Measurements from ENCODE around the gene MRPS26. TPM values are rescaled to one million over a fixed set of nuclear protein-coding genes. Genes with fewer than 3 reads are reported as not detected.

MRPS26 gene
- total and polyA plus RNA-seq, 2 of the 13 experiments (the other 11 are each of a cell fraction or from before 2014, with no cell fraction given): 89.8 to 187 TPM

DNA sequence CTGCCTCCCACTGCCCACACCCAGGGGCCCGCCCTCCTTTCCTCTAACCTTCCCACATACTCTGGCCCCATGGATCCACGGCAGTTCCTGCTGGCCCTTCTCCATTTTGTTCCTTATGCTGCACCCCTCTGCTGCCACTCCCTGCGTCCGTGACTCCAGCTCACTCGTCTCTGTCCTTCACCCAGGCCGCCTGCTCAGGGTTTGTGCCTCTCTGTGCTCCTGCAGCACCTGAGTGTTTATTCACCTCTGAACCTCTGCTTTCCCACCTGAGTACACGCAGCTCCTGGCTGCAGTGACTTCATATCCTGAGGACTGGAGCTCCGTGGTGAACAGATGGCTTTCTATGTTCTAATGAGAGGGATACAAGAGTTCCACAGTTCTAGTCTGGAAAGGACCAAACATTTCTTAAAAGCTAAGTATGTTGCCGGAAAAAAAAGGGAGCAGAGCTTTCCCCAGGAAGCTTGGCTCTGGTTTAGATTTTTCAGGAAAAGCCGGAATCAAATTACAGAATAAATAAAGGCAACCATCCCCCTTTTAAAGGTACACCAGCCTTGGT lies 3.9 kb upstream of the MRPS26 start:
- ATAC-seq: no peak
- H3K36me3 ChIP-seq (replicated peaks in 1 of 2; ENCODE audit: control insufficient read depth in 1 of 2, insufficient read depth in 2 of 2, low read length in 2 of 2): peaks cover 22 to 34% of the 10 kb centered on the region in 2 experiments
- no peak overlapping the region for H3K9ac ChIP-seq (ENCODE audit: insufficient read depth, low read depth, low read length)
- H3K9me3 ChIP-seq (ENCODE audit: low read length): no peaks in the 10 kb centered on the region
- no peak overlapping the region for H3K27ac ChIP-seq (ENCODE audit: extremely low read length, insufficient read depth, low read length)
- H3K4me2 ChIP-seq (ENCODE audit: low read depth, low read length): 0 out of 2 replicates have a peak overlapping the region, but pooled peaks have one; percentile 14
- DNase-seq (ENCODE audit: low spot score): no peak
- CTCF ChIA-PET (ENCODE audit: low intra/inter-chr PET ratio, low total read pairs): no interaction called here
- no peaks in the 10 kb centered on the region; a peak in 1 of 5 replicates for H3K27me3 ChIP-seq (ENCODE audit: control insufficient read depth in 1 of 2, insufficient read depth in 2 of 2, low read length in 2 of 2)
- peaks cover 25% of the 10 kb centered on the region for H3K4me1 ChIP-seq (ENCODE audit: insufficient read depth, low read length)
- H2AFZ ChIP-seq (ENCODE audit: low read length): no peak overlapping the region
- BruUV-seq (replicated peaks): no TSS peak
- peaks cover 8% of the 10 kb centered on the region for H3K79me2 ChIP-seq (ENCODE audit: insufficient read depth, low read length)
- WGBS (ENCODE audit: low lambda C conversion rate): 66% methylated on average over 10 of the region's 10 CpGs
- in situ Hi-C loops (cut with HindIII; ENCODE audit: extremely low pct_ligation_motif_present, low pct_unique_long_range_greater_than_20kb): no loop called here
- intact Hi-C loops (cut with micrococcal nuclease; ENCODE audit: unreplicated experiment): loop anchor here (10.0 kb wide), 1 partner anchor 127 kb away; no protein-coding TSS in a partner anchor
- no peak overlapping the region for H3K4me3 ChIP-seq (replicated peaks in 1 of 3; ENCODE audit: insufficient read depth in 1 of 3, low read depth in 2 of 3, low read length in 3 of 3)
- POLR2A ChIA-PET: no interaction called here
- no peaks in the 10 kb centered on the region for H4K20me1 ChIP-seq (ENCODE audit: insufficient read depth, low read length)
- FAIRE-seq: no peak
- TF ChIP-seq NRL (CRISPR knock-in tag; IDR thresholded peaks at IDR 0.05; ENCODE audit: borderline replicate concordance) (0 out of 2 replicates have a peak, but pooled peaks have one; percentile 26), FOSL1 (CRISPR knock-in tag; IDR thresholded peaks at IDR 0.05; ENCODE audit: borderline replicate concordance) (no peak), HOXD1 (CRISPR knock-in tag; IDR thresholded peaks at IDR 0.05) (no peak), ZBTB38 (CRISPR knock-in tag; IDR thresholded peaks at IDR 0.05) (peak; percentile 60; the same call in 1 of the 2 replicates), FOXA1 (IDR thresholded peaks at IDR 0.05) (no peak), FOXA1 (CRISPR knock-in tag; IDR thresholded peaks at IDR 0.05) (0 out of 2 replicates have a peak, but pooled peaks have one; percentile 14), HOXA9 (CRISPR knock-in tag; IDR thresholded peaks at IDR 0.05; ENCODE audit: borderline replicate concordance) (0 out of 2 replicates have a peak, but pooled peaks have one; percentile 25)
- TF ChIP-seq, protein P1, sequence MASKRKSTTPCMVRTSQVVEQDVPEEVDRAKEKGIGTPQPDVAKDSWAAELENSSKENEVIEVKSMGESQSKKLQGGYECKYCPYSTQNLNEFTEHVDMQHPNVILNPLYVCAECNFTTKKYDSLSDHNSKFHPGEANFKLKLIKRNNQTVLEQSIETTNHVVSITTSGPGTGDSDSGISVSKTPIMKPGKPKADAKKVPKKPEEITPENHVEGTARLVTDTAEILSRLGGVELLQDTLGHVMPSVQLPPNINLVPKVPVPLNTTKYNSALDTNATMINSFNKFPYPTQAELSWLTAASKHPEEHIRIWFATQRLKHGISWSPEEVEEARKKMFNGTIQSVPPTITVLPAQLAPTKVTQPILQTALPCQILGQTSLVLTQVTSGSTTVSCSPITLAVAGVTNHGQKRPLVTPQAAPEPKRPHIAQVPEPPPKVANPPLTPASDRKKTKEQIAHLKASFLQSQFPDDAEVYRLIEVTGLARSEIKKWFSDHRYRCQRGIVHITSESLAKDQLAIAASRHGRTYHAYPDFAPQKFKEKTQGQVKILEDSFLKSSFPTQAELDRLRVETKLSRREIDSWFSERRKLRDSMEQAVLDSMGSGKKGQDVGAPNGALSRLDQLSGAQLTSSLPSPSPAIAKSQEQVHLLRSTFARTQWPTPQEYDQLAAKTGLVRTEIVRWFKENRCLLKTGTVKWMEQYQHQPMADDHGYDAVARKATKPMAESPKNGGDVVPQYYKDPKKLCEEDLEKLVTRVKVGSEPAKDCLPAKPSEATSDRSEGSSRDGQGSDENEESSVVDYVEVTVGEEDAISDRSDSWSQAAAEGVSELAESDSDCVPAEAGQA (IDR thresholded peaks at IDR 0.05; ENCODE audit: low read depth): no peak
- TF ChIP-seq, protein P1 (CRISPR knock-in tag; IDR thresholded peaks at IDR 0.05; ENCODE audit: borderline replicate concordance): no peak
- TF ChIP-seq, protein P2, sequence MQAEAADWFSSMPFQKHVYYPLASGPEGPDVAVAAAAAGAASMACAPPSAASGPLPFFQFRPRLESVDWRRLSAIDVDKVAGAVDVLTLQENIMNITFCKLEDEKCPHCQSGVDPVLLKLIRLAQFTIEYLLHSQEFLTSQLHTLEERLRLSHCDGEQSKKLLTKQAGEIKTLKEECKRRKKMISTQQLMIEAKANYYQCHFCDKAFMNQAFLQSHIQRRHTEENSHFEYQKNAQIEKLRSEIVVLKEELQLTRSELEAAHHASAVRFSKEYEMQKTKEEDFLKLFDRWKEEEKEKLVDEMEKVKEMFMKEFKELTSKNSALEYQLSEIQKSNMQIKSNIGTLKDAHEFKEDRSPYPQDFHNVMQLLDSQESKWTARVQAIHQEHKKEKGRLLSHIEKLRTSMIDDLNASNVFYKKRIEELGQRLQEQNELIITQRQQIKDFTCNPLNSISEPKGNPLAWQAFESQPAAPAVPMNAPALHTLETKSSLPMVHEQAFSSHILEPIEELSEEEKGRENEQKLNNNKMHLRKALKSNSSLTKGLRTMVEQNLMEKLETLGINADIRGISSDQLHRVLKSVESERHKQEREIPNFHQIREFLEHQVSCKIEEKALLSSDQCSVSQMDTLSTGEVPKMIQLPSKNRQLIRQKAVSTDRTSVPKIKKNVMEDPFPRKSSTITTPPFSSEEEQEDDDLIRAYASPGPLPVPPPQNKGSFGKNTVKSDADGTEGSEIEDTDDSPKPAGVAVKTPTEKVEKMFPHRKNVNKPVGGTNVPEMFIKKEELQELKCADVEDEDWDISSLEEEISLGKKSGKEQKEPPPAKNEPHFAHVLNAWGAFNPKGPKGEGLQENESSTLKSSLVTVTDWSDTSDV (CRISPR knock-in tag; IDR thresholded peaks at IDR 0.05): peak; percentile 55; the same call in 1 of the 2 replicates
- TF ChIP-seq, protein P3, sequence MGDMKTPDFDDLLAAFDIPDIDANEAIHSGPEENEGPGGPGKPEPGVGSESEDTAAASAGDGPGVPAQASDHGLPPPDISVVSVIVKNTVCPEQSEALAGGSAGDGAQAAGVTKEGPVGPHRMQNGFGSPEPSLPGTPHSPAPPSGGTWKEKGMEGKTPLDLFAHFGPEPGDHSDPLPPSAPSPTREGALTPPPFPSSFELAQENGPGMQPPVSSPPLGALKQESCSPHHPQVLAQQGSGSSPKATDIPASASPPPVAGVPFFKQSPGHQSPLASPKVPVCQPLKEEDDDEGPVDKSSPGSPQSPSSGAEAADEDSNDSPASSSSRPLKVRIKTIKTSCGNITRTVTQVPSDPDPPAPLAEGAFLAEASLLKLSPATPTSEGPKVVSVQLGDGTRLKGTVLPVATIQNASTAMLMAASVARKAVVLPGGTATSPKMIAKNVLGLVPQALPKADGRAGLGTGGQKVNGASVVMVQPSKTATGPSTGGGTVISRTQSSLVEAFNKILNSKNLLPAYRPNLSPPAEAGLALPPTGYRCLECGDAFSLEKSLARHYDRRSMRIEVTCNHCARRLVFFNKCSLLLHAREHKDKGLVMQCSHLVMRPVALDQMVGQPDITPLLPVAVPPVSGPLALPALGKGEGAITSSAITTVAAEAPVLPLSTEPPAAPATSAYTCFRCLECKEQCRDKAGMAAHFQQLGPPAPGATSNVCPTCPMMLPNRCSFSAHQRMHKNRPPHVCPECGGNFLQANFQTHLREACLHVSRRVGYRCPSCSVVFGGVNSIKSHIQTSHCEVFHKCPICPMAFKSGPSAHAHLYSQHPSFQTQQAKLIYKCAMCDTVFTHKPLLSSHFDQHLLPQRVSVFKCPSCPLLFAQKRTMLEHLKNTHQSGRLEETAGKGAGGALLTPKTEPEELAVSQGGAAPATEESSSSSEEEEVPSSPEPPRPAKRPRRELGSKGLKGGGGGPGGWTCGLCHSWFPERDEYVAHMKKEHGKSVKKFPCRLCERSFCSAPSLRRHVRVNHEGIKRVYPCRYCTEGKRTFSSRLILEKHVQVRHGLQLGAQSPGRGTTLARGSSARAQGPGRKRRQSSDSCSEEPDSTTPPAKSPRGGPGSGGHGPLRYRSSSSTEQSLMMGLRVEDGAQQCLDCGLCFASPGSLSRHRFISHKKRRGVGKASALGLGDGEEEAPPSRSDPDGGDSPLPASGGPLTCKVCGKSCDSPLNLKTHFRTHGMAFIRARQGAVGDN (CRISPR knock-in tag; IDR thresholded peaks at IDR 0.05): peak; percentile 45; the same call in 1 of the 2 replicates
